HUES64 (cell line): ENCODE results near the gene SGCE.

Source experiments
- H3K27ac ChIP-seq: 2 replicates; pipeline ENCODE4 v1.7.0; 2013; ENCODE audit warnings: low read depth, low read length, inconsistent platforms
- H3K27me3 ChIP-seq: 2 replicates; pipeline ENCODE4 v1.6.1; 2013; ENCODE audit warnings: mild to moderate bottlenecking, low read length; ENCODE audit not compliant: insufficient read depth
- H3K36me3 ChIP-seq: 2 replicates; pipeline ENCODE4 v1.6.1; 2013; ENCODE audit warnings: mild to moderate bottlenecking, low read length; ENCODE audit not compliant: insufficient read depth
- H3K4me1 ChIP-seq: 2 replicates; pipeline ENCODE4 v1.6.1; 2013; ENCODE audit warnings: mild to moderate bottlenecking, low read length, moderate library complexity; ENCODE audit not compliant: insufficient read depth
- H3K4me3 ChIP-seq: 2 replicates; pipeline ENCODE4 v1.5.1; 2013; ENCODE audit warnings: mild to moderate bottlenecking, low read length, moderate library complexity
- H3K9ac ChIP-seq: 2 replicates; pipeline ENCODE4 v1.6.1; 2013; ENCODE audit warnings: mild to moderate bottlenecking, low read depth, low read length
- H3K9me3 ChIP-seq: 2 replicates; pipeline ENCODE4 v1.6.1; 2013; ENCODE audit warnings: low read depth, low read length; ENCODE audit not compliant: insufficient read depth
- WGBS: fragments of 150-250, 120-280 bp; methylation state at CpG from one replicate; pipeline ENCODE4 v1.1.7; 2013; ENCODE audit warnings: missing lambda C conversion rate; 5-methylcytosine and 5-hydroxymethylcytosine counted together

Gene SGCE

GRCh38 chr7:94565247-94565894 lies 90.6 kb downstream of the SGCE start:
- no peaks in the 10 kb centered on the region for H3K4me1 ChIP-seq
- no peak overlapping the region for H3K27ac ChIP-seq
- H3K9ac ChIP-seq: no peak overlapping the region
- no peak overlapping the region for H3K4me3 ChIP-seq
- H3K9me3 ChIP-seq: no peaks in the 10 kb centered on the region
- 90% methylated on average over 4 of the region's 4 CpGs for WGBS
- 0 out of 2 replicates have a peak, but pooled peaks cover 2% of the 10 kb centered on the region for H3K36me3 ChIP-seq
- H3K27me3 ChIP-seq: no peaks in the 10 kb centered on the region

GRCh38 chr7:94562525-94562924 lies 93.4 kb downstream of the SGCE start:
- Histone ChIP-seq H3K4me3 (no peak overlapping the region), H3K27me3 (no peaks in the 10 kb centered on the region), H3K9me3 (no peaks in the 10 kb centered on the region), H3K27ac (no peak overlapping the region), H3K4me1 (no peaks in the 10 kb centered on the region), H3K36me3 (peaks cover 15% of the 10 kb centered on the region), H3K9ac (no peak overlapping the region)
- WGBS: 93% methylated on average over 3 of the region's 3 CpGs

GRCh38 chr7:94561841-94562514 lies 94.0 kb downstream of the SGCE start:
- Histone ChIP-seq H3K9me3 (no peaks in the 10 kb centered on the region), H3K27ac (no peak overlapping the region), H3K27me3 (no peaks in the 10 kb centered on the region), H3K4me3 (no peak overlapping the region), H3K9ac (no peak overlapping the region), H3K4me1 (no peaks in the 10 kb centered on the region), H3K36me3 (peaks cover 21% of the 10 kb centered on the region)
- WGBS: 96% methylated on average over 2 of the region's 2 CpGs

GRCh38 chr7:94559972-94560371 lies 96.0 kb downstream of the SGCE start:
- no peaks in the 10 kb centered on the region for H3K27me3 ChIP-seq
- no peaks in the 10 kb centered on the region for H3K4me1 ChIP-seq
- no peaks in the 10 kb centered on the region for H3K9me3 ChIP-seq
- no peak overlapping the region for H3K4me3 ChIP-seq
- no peak overlapping the region for H3K9ac ChIP-seq
- H3K27ac ChIP-seq: no peak overlapping the region
- 82% methylated on average over 1 of the region's 1 CpG for WGBS
- peaks cover 40% of the 10 kb centered on the region for H3K36me3 ChIP-seq

- Histone ChIP-seq H3K4me1 (no peaks in the 10 kb centered on the region), H3K27ac (no peak overlapping the region), H3K36me3 (peaks cover 66% of the 10 kb centered on the region), H3K9ac (no peak overlapping the region), H3K27me3 (no peaks in the 10 kb centered on the region), H3K9me3 (no peaks in the 10 kb centered on the region), H3K4me3 (no peak overlapping the region)
Measured at GRCh38 chr7:94557215-94557614, 98.7 kb downstream of the SGCE start.

GRCh38 chr7:94556028-94556427 lies 99.9 kb downstream of the SGCE start:
- H3K27ac ChIP-seq: no peak overlapping the region
- H3K36me3 ChIP-seq: peaks cover 78% of the 10 kb centered on the region
- H3K9me3 ChIP-seq: no peaks in the 10 kb centered on the region
- WGBS: 90% methylated on average over 2 of the region's 2 CpGs
- no peak overlapping the region for H3K4me3 ChIP-seq
- H3K4me1 ChIP-seq: no peaks in the 10 kb centered on the region
- H3K27me3 ChIP-seq: no peaks in the 10 kb centered on the region
- no peak overlapping the region for H3K9ac ChIP-seq

GRCh38 chr7:94547126-94547525 lies 108.8 kb downstream of the SGCE start:
- Histone ChIP-seq H3K4me1 (no peaks in the 10 kb centered on the region), H3K9me3 (no peaks in the 10 kb centered on the region), H3K36me3 (peaks cover 63% of the 10 kb centered on the region), H3K27me3 (no peaks in the 10 kb centered on the region), H3K4me3 (no peak overlapping the region), H3K9ac (no peak overlapping the region), H3K27ac (no peak overlapping the region)
- no CpG with 5 or more reads among the region's 1 CpG for WGBS

- H3K27me3 ChIP-seq: no peaks in the 10 kb centered on the region
- 93% methylated on average over 1 of the region's 1 CpG for WGBS
- H3K27ac ChIP-seq: no peak overlapping the region
- no peaks in the 10 kb centered on the region for H3K9me3 ChIP-seq
- no peak overlapping the region for H3K9ac ChIP-seq
- peaks cover 82% of the 10 kb centered on the region for H3K36me3 ChIP-seq
- no peaks in the 10 kb centered on the region; the same call in 1 of the 2 replicates for H3K4me1 ChIP-seq
- no peak overlapping the region for H3K4me3 ChIP-seq
Measured at GRCh38 chr7:94540428-94540827, 115.5 kb downstream of the SGCE start.
